GM21447 (cell line): ENCODE measurements around the gene ALG12.

Source experiments
- ATAC-seq: cut with Tn5 transposase; IDR thresholded peaks from one replicate; pipeline ENCODE4 v1.9.1; 2021; ENCODE audit not compliant: unreplicated experiment

The ALG12 gene

DNA sequence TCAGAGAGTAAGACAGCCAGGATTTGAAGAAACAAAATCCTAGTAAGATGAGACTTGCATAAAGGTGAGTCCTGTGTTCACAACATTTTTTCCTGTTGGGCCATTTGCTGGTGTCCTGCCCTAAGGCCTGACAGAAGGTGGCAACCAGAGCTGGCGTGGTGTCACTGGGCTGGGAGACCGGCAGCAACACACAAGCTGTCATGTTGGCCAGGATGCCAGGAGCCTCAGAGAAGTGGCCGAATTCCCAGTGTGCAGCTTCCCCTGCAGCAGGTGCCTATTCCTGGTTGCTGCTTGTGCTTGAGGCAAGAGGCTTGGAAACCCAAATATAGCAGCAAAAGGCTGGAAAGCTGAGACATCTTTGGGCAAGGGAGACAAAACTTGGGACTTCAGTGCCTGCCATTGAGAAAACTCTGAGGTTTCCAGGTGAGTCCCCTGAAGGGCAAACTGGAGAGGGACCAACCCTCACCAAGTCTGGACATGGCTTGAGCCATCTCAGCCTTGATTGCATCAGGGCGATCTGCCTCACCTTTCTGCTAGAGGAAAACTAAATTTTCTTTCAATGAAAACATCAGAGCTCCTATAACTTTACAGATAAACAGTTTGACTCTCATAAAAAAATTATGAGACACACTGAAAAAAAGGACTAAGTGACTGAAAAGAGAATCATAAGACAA is 25.9 kb downstream of the ALG12 start:
- ATAC-seq = no peak

DNA sequence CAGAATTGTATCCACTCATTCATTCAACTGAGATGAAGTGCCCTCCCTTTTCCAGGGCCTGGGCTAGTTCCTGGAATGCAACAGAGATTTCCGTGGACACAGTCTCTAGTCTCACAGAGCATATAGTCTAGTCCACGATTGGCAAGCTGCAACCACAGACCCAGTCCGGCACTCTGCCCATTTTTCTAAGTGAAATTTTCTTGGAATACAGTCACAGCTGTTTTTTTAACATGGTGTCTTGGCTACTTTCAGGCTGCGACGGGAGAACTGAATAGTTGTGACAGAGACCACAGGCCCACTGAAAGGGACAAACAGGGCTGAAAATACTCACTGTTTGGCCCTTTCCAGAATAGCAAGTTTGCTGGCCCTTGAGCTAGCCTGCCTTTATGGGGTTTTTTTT is 29.2 kb downstream of the ALG12 start:
- no peak for ATAC-seq

DNA sequence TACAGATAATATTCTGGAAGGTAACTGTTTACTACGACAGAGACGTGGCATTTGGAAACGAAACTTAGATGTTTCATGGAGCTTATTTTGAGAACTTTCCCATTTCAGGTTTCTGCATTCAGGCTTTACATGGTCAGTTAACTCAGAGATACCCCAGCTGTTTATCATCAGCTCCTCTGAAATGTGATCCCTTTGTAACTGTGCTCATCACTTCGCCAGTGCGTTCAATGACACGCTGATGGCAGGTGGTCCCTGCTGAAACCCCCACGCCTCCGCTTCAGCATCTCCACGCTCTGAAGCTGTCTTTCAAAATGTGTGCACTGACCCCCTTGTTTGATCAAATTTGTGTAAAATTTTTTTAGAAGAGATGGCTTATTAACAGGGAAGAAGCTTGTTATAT is 30.5 kb downstream of the ALG12 start:
- no peak for ATAC-seq

DNA sequence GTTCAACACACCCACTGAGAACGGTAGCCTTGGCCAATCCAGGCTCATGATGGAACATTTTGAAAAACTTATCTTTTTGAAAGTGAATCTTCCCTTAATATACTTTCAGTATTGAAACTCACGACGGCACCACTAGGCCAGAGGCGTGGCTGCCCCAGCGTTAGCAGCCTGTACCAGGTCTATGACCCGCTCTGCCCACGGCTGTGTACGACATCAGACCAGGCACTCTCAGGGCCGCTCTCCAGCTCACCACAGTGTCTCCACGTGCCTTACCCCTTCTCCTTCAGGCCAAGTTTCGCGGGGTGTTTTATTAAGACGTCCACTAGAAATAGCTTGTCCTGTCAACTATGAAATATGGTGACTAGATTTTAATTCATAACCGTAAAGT is 31.2 kb downstream of the ALG12 start:
- no peak for ATAC-seq

DNA sequence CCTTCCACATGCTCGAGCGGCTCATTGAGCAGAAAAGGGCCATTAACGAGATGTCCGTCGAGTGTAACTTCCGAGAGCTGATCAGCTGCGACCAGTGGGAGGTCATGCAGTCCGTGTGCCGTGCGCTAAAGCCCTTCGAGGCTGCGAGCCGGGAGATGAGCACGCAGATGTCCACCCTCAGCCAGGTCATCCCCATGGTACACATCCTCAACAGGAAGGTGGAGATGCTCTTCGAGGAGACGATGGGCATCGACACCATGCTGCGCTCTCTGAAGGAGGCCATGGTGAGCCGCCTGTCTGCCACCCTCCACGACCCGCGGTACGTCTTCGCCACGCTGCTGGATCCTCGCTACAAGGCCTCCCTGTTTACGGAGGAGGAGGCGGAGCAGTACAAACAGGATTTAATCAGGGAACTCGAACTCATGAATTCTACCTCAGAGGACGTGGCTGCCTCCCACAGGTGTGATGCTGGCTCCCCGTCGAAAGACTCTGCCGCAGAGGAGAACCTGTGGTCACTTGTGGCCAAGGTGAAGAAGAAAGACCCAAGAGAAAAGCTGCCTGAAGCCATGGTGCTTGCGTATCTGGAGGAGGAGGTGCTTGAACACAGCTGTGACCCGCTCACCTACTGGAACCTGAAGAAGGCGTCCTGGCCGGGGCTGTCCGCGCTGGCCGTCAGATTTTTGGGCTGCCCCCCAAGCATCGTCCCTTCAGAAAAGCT is 31.7 kb downstream of the ALG12 start:
- ATAC-seq = no peak

DNA sequence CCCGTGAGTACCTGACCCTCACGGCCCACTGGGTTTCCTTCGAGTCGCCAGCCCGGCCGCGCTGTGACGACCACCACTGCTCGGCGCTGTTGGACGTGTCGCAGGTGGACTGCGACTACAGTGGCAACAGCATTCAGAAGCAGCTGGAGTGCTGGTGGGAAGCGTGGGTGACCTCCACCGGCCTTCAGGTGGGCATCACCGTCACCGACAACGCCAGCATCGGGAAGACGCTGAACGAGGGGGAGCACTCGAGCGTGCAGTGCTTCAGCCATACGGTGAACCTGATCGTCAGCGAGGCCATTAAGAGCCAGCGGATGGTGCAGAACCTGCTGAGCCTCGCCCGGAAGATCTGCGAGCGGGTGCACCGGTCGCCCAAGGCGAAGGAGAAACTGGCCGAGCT is 32.4 kb downstream of the ALG12 start:
- no peak for ATAC-seq

DNA sequence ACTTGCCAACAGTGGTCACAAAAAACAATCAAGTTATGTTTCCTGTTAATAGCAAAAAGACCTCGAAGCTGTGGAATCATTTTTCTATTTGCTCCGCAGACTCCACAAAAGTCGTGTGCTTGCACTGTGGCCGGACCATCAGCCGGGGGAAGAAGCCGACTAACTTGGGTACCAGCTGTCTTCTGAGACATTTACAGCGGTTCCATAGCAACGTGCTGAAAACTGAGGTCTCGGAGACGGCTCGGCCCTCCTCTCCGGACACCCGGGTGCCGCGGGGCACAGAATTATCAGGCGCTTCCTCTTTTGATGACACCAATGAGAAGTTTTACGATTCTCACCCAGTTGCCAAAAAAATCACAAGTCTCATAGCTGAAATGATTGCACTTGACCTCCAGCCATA is 33.0 kb downstream of the ALG12 start:
- ATAC-seq = no peak

DNA sequence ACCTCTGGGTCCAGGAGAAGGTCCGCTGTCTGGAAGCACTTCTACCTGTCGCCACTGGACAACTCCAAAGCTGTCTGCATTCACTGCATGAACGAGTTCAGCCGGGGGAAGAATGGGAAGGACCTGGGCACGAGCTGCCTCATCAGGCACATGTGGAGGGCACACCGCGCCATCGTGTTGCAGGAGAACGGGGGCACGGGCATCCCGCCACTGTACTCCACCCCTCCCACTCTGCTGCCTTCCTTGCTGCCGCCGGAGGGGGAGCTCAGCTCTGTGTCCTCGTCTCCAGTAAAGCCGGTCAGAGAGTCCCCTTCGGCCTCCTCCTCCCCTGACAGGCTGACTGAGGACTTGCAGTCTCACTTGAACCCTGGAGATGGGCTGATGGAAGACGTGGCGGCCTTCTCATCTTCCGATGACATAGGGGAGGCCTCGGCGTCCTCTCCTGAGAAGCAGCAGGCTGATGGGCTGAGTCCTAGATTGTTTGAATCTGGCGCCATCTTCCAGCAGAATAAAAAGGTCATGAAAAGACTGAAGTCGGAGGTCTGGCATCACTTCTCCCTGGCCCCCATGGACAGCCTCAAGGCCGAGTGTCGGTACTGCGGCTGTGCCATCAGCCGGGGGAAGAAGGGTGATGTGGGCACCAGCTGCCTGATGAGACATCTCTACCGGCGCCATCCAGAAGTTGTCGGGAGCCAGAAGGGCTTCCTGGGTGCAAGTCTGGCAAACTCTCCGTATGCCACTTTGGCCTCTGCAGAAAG is 33.6 kb downstream of the ALG12 start:
- ATAC-seq = no peak

DNA sequence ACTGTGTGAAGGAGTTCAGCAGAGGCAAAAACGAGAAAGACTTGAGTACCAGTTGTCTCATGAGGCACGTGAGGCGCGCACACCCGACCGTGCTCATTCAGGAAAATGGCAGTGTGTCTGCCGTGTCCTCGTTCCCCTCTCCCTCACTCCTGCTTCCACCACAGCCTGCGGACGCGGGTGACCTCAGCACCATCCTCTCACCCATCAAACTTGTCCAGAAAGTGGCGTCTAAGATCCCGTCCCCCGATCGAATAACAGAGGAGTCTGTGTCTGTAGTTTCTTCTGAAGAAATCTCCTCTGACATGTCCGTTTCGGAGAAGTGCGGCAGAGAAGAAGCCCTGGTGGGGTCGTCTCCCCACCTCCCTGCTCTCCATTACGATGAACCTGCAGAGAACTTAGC is 34.2 kb downstream of the ALG12 start:
- ATAC-seq = no peak

DNA sequence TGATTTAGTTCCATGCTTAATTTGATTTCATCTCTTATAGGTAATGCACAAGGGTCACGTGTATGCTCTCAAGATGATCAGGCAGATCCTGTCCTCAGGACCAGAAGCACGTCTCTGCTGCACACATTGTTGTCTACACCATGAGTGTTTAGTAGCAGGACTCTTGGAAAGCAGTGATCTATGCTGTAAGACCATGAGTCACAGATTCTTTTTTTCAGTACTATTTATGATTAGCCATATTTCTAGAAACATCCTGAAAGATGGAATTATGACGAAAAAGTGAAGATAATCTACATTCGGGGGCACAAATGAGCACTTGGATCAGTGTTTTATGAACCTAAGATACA is 35.0 kb downstream of the ALG12 start:
- ATAC-seq = no peak

DNA sequence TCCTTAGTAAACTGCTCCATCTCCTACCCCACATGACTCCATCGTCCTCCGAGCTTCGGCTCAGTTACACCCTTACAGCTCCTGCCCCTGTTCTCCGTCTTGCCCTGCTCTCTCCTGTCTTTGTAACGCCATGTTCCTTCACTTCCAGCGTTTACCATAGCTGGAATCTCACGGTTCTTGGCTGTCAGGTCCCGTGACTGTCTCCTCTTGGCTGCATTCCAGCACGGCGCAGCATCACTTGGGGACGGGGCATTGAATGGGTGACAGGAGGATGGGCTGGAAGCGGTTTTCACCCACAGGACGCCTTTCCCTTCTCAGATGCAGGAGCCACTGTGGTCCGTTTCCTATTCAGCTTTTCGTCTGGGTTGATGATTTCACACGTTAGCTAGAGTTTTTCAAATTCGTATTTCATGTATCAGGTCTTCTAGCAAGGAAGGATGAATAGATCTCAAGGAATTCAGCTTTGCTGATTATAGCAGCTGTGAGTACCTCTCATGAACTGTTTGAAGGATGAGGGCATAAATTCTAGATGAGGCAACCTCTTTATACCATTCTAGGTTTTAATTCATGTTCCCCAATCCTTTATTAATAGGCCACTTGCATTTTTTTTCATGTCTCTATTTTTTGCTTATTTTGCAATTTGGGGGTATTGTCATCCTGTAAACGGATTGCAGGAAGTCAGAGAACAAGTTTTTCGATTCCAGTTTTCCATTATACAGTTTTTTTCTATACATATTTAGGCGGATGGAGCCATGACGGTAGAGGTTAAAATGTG is 35.5 kb downstream of the ALG12 start:
- no peak for ATAC-seq

DNA sequence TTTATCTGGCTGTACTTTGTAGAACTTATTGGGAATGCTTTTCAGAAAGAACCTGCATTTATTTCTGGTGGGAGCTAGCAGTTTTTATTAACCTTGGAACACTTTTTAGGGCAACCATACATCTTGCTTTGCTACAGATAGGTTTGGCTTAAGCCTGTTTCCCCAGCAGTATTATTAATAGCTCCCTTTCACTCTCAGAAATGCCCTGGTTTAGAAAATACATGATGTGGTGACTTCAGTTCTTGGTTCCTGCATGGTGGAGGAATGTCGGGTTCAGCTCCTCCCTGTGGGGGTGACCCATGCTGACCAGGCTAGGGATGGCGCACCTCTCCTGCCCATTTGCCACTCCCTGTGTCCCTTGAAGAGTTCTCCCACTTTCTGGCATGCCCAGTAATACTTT is 36.4 kb downstream of the ALG12 start:
- no peak for ATAC-seq

DNA sequence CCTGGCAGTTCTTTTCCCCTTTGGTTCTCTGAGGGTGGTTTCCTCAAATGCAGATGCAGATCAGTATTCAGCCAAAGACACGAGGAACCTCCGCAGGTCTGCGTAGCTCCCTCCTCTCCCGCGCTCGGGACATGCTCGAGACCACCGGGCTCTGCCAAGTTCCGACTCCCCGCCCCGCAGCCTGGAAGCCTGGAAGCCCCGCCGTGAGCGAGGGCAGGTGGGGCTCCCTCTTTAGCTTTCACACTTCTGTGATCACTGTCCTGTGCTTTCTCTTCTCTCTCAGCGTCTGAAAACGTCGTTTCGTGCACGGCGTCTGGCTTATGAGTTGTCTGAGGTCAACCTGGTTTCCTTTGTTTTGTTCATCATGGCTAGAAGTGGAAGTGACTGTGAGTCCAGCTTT is 38.0 kb downstream of the ALG12 start:
- ATAC-seq = no peak

DNA sequence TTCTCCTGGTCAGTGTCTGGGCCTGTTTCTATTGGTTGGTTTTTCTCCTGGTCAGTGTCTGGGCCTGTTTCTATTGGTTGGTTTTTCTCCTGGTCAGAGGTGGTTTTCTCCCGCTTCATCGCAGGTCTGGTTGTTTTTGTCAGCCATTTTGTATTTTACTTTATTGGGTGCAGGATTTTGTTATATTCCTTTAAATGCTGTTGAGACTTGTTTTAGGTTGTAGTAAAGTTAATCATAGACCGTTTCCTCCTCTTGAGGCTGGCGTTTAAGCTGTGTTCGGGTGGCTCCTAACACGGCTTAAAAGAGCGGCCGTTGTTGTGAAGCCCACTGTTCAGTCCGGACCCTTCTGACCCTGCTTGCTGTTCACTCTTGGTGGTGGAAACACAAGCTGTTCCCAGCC is 38.4 kb downstream of the ALG12 start:
- ATAC-seq = no peak

DNA sequence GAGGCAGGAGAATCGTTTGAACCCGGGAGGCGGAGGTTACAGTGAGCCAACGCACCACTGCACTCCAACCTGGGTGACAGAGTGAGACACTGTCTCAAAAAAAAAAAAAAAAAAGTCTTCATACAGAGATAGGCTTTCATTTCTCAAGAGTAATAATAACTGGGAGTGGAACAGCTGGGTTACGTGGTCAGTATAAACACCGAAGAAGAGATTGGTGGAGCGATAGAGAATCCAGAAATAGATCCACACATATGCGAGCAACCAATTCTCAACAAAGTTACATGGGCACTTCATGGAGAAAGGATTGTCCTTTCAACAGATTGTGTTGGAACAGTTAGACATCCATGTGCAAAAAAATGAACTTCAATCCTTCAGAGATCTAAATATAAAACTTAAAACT is 40.0 kb downstream of the ALG12 start:
- no peak for ATAC-seq

DNA sequence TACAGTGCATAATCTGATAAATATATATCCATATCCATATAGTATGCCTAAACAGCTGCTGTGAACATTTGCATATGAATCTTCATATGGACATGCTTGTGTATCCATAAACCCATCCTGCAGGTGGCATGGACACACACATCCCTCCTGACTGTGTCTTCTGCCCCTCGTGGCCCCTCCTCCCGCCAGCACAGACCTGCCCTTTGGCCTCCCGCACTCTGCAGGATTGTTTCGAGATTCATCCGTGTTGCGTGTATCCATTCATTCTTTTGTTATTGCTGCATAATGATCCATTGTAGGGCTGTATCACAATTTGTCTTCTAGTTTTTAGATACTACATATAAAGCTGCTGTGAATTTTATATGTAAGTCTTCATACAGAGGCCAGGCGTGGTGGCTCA is 40.6 kb downstream of the ALG12 start:
- ATAC-seq = no peak

DNA sequence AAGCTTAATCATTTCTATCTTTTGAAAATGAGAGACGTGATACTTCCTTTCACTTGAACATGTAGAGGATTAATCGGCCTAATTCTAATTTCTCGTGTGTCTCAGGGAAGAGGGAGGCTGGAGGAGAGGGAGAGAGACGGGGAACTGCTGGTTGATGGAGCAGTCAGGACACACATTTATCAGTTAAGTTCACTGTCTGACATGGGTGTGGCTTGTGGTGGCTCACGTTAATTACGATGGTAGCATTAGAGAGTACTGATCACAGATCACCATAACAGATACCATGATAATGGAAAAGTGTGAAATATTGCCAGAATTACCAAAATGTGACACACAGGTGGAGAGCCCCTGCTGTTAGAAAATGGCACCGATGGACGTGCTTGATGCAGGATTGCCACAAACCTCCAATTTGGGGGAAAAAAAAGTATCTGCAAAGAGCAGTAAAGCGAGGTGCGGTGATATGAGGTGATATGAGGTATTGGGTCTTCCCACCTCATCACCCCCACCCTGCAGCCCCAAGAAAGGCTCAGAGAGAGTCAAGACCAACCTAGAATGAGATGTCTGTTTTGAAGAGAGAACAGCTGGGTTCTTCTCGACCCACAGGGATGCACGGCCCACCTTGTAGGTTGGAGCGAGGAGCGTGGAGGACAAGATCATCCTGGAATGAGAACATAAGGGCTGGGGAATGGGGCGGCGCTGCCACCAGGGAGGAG is 44.9 kb downstream of the ALG12 start:
- ATAC-seq = no peak

DNA sequence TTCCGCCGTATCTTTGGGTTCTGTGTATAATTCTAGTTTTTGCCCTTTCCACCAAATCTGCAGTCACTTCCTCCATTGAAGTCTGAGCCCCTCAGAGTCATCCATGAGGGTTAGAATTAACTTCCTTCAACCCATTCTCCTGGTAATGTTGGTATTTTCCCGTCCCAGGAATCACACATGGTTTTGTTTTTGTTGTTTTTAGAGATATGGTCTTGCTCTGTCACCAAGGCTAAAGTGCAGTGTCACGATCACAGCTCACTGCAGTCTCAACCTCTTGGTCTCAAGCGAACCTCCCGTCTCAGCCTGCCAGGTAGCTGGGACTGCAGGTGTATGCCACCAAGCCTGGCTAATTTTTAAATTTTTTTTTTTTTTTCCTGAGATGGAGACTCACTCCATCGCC is 45.9 kb downstream of the ALG12 start:
- ATAC-seq = no peak

DNA sequence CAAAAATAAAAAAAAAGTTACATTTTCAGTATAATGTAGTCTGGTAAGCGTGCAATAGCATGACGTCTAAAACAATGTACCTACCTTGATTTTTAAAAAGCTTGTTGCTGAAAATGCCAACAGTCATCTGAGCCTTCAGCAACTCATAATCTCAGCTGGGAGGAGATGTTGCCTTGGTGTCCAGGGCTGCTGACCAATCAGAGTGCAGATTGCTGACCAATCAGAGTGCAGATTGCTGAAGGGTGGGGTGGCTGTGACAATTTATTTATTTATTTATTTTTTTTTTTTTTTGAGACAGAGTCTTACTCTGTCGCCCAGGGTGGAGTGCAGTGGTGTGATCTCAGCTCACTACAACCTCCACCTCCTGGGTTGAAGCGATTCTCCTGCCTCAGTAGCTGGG is 46.8 kb downstream of the ALG12 start:
- ATAC-seq = no peak

DNA sequence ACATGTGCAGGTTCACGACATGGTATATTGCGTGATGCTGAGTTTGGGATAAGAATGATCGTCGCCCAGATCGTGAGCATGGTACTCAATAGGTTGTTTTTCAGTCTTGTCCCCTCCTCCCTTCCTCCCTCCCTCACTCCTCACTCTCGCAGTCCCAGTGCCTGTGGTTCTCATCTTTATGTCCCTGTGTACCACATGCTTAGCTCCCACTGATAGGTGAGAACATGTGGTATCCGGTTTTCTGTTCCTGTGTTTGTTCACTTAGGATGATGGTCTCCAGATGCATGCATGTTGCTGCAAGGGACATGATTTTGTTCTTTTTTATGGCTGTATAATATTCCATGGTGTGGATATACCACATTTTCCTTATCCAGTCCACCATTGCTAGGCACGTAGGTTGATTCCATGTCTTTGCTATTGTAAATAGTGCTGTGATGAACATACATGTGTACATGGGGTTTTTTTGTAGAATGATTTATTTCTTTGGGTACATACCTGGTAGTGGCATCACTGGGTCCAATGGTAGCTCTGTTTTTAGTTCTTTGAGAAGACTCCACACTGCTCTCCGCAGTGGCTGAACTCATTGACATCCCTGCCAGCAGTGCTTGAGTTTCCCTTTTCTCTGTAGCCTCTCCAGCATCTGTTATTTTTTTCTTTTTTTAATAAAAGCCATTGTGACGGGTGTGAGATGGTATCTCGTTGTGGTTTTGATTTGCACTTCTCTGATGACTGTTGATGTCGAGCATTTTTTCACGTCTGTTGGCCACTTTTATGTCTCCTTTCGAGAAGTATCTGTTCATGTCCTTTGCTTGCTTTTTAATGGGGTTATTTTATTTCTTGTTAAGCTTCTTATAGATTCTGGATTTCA is 48.2 kb downstream of the ALG12 start:
- no peak for ATAC-seq
